Transverse colon (tissue), 4 donors: Measurements from ENCODE around the gene SMDT1. TPM values are rescaled to one million over a fixed set of nuclear protein-coding genes. Genes with fewer than 3 reads are reported as not detected.
A peak's percentile ranks its signal among the peaks of the same experiment; 100 is the strongest.
"Not testable (repeated sequence)": the region's sequence is repeated elsewhere in the genome, so short reads cannot be mapped to it uniquely, and the experiment has no call there.

Experiments
- DNase-seq: peaks from one replicate; pipeline ENCODE4 v3.0.0-alpha.2; 2019
- H3K27ac ChIP-seq, 4 donors: fragments of 200-600 bp; sonication (generic); 2 replicates each; pipeline ENCODE4 v1.5.1; 2016 to 2018; ENCODE audit warnings: inconsistent platforms in 4 of 4
- H3K27me3 ChIP-seq: fragments of 200-600 bp; sonication (generic); 2 replicates; pipeline ENCODE4 v1.5.1; 2017; ENCODE audit warnings: inconsistent platforms
- H3K36me3 ChIP-seq, 4 donors: fragments of 200-600 bp; sonication (generic); 2 replicates each; pipeline ENCODE4 v1.5.1; 2017 to 2019; ENCODE audit warnings: inconsistent platforms in 4 of 4
- H3K4me1 ChIP-seq, 4 donors: fragments of 200-600 bp; sonication (generic); 2 replicates each; pipeline ENCODE4 v1.5.1; 2017 to 2020; ENCODE audit warnings: inconsistent platforms in 4 of 4
- H3K4me3 ChIP-seq, 4 donors: fragments of 200-600 bp; sonication (generic); 1 replicate in 1 of 4; 2 replicates in 3 of 4; pipeline versions ENCODE4 v1.5.1 to v1.6.1; 2017 to 2019; ENCODE audit warnings: inconsistent platforms in 4 of 4
- H3K9me3 ChIP-seq, 2 donors: fragments of 200-600 bp; sonication (generic); 2 replicates each; pipeline ENCODE4 v1.5.1; 2017 to 2019; ENCODE audit warnings: inconsistent platforms in 2 of 2
- EP300 ChIP-seq: sonication (generic); formaldehyde crosslinking; IDR thresholded peaks from one replicate; pipeline ENCODE4 v1.6.1; 2017; ENCODE audit warnings: antibody characterized with exemption, low read depth
- POLR2A ChIP-seq: fragments of 450-650 bp; IDR thresholded peaks from one replicate; pipeline ENCODE4 v1.6.1; 2016; ENCODE audit warnings: antibody characterized with exemption, mild to moderate bottlenecking, moderate library complexity
- POLR2AphosphoS5 ChIP-seq, 3 donors: sonication (generic); formaldehyde crosslinking; IDR thresholded peaks; one replicate each; pipeline ENCODE4 v1.6.1; 2016; ENCODE audit warnings: antibody characterized with exemption in 3 of 3
- WGBS, 2 donors: methylation state at CpG; one replicate each; pipeline ENCODE4 v1.1.5; 2018; ENCODE audit warnings: low coverage in 1 of 2; 5-methylcytosine and 5-hydroxymethylcytosine counted together
- in situ Hi-C, 4 donors: fragments of 200-750 bp; cut with MboI; loops; one replicate each; pipeline versions ENCODE4 v1.15.0 to v1.15.1; 2017; ENCODE audit warnings: low sequenced_read_pairs in 3 of 4, low pct_ligation_motif_present in 1 of 4, low pct_unique_long_range_greater_than_20kb in 1 of 4
- intact Hi-C: fragments of 100-400 bp; cut with DNase I; formaldehyde crosslinking; loops from one replicate; pipeline ENCODE4 v1.15.1; 2023; ENCODE audit warnings: low total_unique reads
- total RNA-seq, 4 donors: library from RNA; depleted of rRNA; stranded (reverse); fragments of >200 nt; gene quantifications; one replicate each; pipeline ENCODE4 v1.1.0, GENCODE V29; 2016
- TF ChIP-seq, protein P1 (sequence below), 5 experiments: fragments of 200-600 bp in 3 of 5; fragments of 450-650 bp in 2 of 5; sonication (generic) in 3 of 5; IDR thresholded peaks; 1 replicate in 2 of 5; 2 replicates in 3 of 5; pipeline ENCODE4 v1.5.1; 2016 to 2017; ENCODE audit warnings: antibody characterized with exemption in 5 of 5, inconsistent platforms in 3 of 5, mild to moderate bottlenecking in 2 of 5, moderate library complexity in 1 of 5

The SMDT1 gene
- total RNA-seq, 4 donors from 2014 or later = 4.8 to 44.9 (median 18.8) TPM

GRCh38 chr22:42108848-42109247 is 29.3 kb downstream of the SMDT1 start:
- Histone ChIP-seq H3K4me3 (no peak overlapping the region), H3K36me3 (no peaks in the 10 kb centered on the region), H3K27ac (no peak overlapping the region), H3K4me1 (no peaks in the 10 kb centered on the region), H3K27me3 (no peaks in the 10 kb centered on the region), H3K9me3 (peaks cover 17 to 18% of the 10 kb centered on the region in 2 donors)
- WGBS, 2 donors = 71 to 85% methylated on average over 1 to 18 of the region's 18 CpGs
- no peak for TF ChIP-seq POLR2AphosphoS5 (IDR thresholded peaks at IDR 0.05)
- no peak for TF ChIP-seq EP300
- no peak for TF ChIP-seq POLR2A
- TF ChIP-seq, protein P1, sequence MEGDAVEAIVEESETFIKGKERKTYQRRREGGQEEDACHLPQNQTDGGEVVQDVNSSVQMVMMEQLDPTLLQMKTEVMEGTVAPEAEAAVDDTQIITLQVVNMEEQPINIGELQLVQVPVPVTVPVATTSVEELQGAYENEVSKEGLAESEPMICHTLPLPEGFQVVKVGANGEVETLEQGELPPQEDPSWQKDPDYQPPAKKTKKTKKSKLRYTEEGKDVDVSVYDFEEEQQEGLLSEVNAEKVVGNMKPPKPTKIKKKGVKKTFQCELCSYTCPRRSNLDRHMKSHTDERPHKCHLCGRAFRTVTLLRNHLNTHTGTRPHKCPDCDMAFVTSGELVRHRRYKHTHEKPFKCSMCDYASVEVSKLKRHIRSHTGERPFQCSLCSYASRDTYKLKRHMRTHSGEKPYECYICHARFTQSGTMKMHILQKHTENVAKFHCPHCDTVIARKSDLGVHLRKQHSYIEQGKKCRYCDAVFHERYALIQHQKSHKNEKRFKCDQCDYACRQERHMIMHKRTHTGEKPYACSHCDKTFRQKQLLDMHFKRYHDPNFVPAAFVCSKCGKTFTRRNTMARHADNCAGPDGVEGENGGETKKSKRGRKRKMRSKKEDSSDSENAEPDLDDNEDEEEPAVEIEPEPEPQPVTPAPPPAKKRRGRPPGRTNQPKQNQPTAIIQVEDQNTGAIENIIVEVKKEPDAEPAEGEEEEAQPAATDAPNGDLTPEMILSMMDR (IDR thresholded peaks at IDR 0.05) = no peak
- no peak for DNase-seq
- in situ Hi-C loops = no loop called here
- intact Hi-C loops = no loop called here

DNA sequence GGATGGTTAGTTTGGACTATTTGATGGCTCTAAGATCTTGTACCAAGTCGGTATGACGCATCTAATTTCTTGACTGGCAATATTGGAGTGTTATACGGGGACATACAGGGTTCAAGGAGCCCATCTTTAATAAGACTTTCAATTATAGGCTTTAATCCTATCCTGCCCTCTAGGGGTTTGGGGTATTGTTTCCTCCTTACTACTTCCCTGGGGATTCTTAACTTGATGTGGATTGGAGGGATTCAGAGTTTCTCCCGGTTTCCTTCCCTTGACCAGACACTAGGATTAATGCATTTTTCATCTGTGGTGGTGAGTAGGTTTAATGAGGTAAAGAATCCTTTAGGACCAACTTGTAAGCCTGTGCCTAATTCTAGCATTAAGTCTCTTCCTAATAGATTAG is 32.3 kb downstream of the SMDT1 start:
- intact Hi-C loops = no loop called here
- Histone ChIP-seq H3K27ac (no peak overlapping the region), H3K36me3 (no peaks in the 10 kb centered on the region), H3K27me3 (no peaks in the 10 kb centered on the region), H3K4me1 (no peaks in the 10 kb centered on the region), H3K9me3 (peaks cover 8 to 11% of the 10 kb centered on the region in 2 donors), H3K4me3 (no peak overlapping the region)
- WGBS, 2 donors = 93 to 100% methylated on average over 1 to 4 of the region's 4 CpGs
- in situ Hi-C loops = no loop called here
- no peak for DNase-seq
- TF ChIP-seq POLR2A = no peak

DNA sequence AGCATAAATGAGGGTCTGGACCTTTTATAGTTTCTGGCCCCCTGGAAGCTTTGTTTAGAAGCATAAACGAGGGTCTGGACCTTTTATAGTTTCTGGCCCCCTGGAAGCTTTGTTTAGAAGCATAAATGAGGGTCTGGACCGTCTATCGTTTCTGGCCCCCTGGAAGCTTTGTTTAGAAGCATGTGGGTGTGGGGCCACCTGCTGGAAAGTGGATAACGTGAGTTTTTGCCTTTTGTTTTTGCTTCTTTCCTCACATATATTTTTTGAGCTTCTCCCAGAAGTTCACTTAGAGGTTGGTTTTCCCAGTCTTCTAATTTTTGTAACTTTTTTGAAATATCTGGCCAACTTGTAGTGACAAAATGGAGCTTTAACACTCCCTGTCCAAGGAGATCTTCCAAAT is 33.3 kb downstream of the SMDT1 start:
- intact Hi-C loops, in situ Hi-C loops: not testable (repeated sequence)

DNA sequence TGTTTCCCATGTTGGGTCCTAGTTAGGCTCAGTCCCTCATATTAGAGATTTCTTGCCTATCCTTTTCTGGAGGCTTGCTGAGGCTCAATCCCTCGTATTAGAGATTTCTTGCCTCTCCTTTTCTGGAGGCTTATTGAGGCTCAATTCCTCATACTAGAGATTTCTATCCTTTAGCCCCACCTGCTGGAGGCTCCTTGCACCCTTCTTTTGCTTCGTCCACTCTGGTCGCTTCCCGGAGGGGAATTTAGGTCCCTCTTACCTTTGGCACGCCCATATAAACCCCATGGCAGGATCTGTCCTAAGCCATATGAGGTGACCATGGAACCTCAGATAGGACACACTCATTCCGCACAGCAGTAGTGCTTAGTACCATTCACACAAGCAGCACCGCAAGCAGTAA is 35.2 kb downstream of the SMDT1 start:
- peaks cover 8 to 11% of the 10 kb centered on the region in 2 donors for H3K9me3 ChIP-seq
- no peaks in the 10 kb centered on the region for H3K27me3 ChIP-seq
- intact Hi-C loops (no loop called here), in situ Hi-C loops (no loop called here)
- no peaks in the 10 kb centered on the region for H3K4me1 ChIP-seq
- no peak for DNase-seq
- H3K4me3 ChIP-seq = no peak overlapping the region
- no peaks in the 10 kb centered on the region for H3K36me3 ChIP-seq
- TF ChIP-seq POLR2A = no peak
- TF ChIP-seq, protein P1 (IDR thresholded peaks at IDR 0.05) = peak in 2 of 5 experiments; percentile 10 to 11
- no peak for TF ChIP-seq POLR2AphosphoS5 (IDR thresholded peaks at IDR 0.05)
- no peak for TF ChIP-seq EP300
- no peak overlapping the region for H3K27ac ChIP-seq
- 95 to 100% methylated on average over 2 to 7 of the region's 7 CpGs for WGBS, 2 donors

More for the DNA sequence above, 33.3 kb downstream of the SMDT1 start:
- H3K4me1 ChIP-seq, H3K27ac ChIP-seq, H3K27me3 ChIP-seq, H3K36me3 ChIP-seq, DNase-seq, H3K4me3 ChIP-seq: not testable (repeated sequence)
- WGBS, 2 donors = 28% methylated on average over 2 to 4 of the region's 4 CpGs
- peaks cover 8 to 11% of the 10 kb centered on the region in 2 donors for H3K9me3 ChIP-seq

GRCh38 chr22:42115420-42115830 is 35.9 kb downstream of the SMDT1 start:
- 71 to 79% methylated on average over 4 to 6 of the region's 6 CpGs for WGBS, 2 donors
- DNase-seq, H3K4me1 ChIP-seq, H3K36me3 ChIP-seq, H3K27ac ChIP-seq, in situ Hi-C loops, H3K27me3 ChIP-seq, H3K4me3 ChIP-seq, intact Hi-C loops: not testable (repeated sequence)
- peaks cover 8 to 11% of the 10 kb centered on the region in 2 donors for H3K9me3 ChIP-seq

DNA sequence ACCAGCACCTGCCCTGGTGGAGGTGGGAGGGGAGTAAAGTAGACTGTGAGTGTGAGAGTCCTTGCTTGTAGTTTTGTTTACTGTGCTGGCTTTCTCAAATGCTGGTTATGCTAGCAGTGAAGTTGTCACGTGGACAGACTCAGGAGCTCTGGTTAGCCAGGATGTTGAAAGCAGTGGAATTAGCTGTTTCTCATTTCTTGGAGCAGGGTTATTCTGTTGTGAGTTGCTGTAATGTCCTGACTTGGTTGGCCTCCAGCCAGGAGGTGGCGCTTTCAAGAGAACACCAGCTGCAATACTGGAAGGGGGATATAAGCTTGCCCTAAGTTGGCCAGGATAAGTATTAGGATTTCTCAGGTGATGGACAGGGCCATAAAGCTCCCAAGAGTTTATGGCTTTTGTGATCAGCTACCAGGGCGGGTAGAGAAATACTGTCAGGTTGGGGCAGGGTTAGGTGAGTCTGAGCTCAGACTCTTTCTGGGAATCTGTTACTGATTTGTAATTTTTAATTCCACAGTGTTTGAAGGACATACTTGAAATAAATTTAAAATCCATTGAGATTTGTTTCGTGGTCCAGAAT is 37.4 kb downstream of the SMDT1 start:
- H3K9me3 ChIP-seq = peaks cover 8 to 11% of the 10 kb centered on the region in 2 donors
- H3K36me3 ChIP-seq = no peaks in the 10 kb centered on the region
- DNase-seq = peak; percentile 40
- no peak overlapping the region for H3K4me3 ChIP-seq
- WGBS, 2 donors = 58 to 64% methylated on average over 2 to 4 of the region's 4 CpGs
- in situ Hi-C loops (no loop called here), intact Hi-C loops (no loop called here)
- TF ChIP-seq POLR2A (no peak), EP300 (no peak), POLR2AphosphoS5 (IDR thresholded peaks at IDR 0.05) (no peak)
- TF ChIP-seq, protein P1 (IDR thresholded peaks at IDR 0.05) = no peak
- no peaks in the 10 kb centered on the region for H3K27me3 ChIP-seq
- no peak overlapping the region for H3K27ac ChIP-seq
- H3K4me1 ChIP-seq = peaks cover 0 to 14% (median 11%) of the 10 kb centered on the region in 4 donors

DNA sequence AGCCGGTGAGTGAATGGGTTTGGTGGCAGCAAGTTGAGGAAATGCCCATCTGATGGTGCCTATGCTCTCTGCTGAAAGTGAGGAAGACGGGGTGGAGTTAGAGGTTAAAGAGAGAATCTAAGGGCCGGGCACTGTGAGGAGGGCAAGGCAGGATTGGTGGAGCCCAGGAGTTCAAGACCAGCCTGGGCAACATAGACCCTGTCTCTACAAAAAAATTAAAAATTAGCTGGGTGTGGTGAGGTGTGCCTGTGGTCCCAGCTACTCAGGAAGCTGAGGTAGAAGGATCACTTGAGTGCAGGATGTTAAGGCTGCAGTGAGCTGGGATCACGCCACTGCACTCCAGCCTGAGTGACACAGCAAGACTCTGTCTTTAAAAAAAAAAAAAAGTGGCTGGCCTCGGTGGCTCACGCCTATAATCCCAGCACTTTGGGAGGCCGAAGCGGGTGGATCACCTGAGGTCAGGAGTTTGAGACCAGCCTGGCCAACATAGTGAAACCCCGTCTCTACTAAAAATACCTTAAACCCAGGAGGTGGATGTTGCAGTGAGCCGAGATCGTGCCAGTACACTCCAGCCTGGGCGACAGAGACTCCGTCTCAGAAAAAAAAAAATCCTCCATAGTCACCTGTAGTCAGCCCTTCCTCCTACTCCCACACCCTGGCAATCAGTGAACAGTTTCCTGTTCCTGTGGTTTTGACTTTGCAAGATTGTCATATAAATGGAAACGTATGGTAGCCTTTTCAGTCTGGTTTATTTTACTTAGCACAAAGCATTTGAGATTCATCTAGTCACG is 40.9 kb downstream of the SMDT1 start:
- H3K27me3 ChIP-seq, DNase-seq, H3K4me3 ChIP-seq, in situ Hi-C loops, H3K36me3 ChIP-seq, H3K9me3 ChIP-seq, intact Hi-C loops: not testable (repeated sequence)
- Histone ChIP-seq H3K4me1 (peaks cover 0 to 14% (median 11%) of the 10 kb centered on the region in 4 donors), H3K27ac (peak overlapping the region in 3 of 4 donors; percentile 5 to 65 (median 40))
- WGBS, 2 donors = 37 to 48% methylated on average over 7 to 15 of the region's 15 CpGs
